ENCODE measurements around the gene MAP3K8. TPM values are rescaled to one million over a fixed set of nuclear protein-coding genes. Genes with fewer than 3 reads are reported as not detected.
"Not testable (repeated sequence)": the region's sequence is repeated elsewhere in the genome, so short reads cannot be mapped to it uniquely, and the experiment has no call there.

MAP3K8 gene
- total RNA-seq, 1 donor from 2014 or later, result 22.0 TPM

- H3K27ac Mint-ChIP-seq, result no peak overlapping the region
- no peak overlapping the region for H3K4me3 Mint-ChIP-seq
- no peak for DNase-seq
- H3K9me3 Mint-ChIP-seq, result no peaks in the 10 kb centered on the region
- intact Hi-C loops (cut with micrococcal nuclease), result no loop called here
- no peaks in the 10 kb centered on the region for H3K36me3 Mint-ChIP-seq (ENCODE audit: low read depth)
- no peaks in the 10 kb centered on the region for H3K27me3 Mint-ChIP-seq
- peaks cover 9% of the 10 kb centered on the region for H3K4me1 Mint-ChIP-seq
Observed at GRCh38 chr10:30411263-30411662, 22.7 kb upstream of the MAP3K8 start.

GRCh38 chr10:30412901-30413300 is 21.1 kb upstream of the MAP3K8 start:
- intact Hi-C loops (cut with micrococcal nuclease), result no loop called here
- peaks cover 15% of the 10 kb centered on the region for H3K4me1 Mint-ChIP-seq
- H3K27ac Mint-ChIP-seq, result no peak overlapping the region
- H3K4me3 Mint-ChIP-seq, result no peak overlapping the region
- no peaks in the 10 kb centered on the region for H3K9me3 Mint-ChIP-seq
- H3K27me3 Mint-ChIP-seq, result no peaks in the 10 kb centered on the region
- DNase-seq, result no peak
- H3K36me3 Mint-ChIP-seq (ENCODE audit: low read depth), result no peaks in the 10 kb centered on the region

- peak; percentile 83 for DNase-seq
- H3K4me1 Mint-ChIP-seq, result peaks cover 25% of the 10 kb centered on the region
- H3K36me3 Mint-ChIP-seq (ENCODE audit: low read depth), result no peaks in the 10 kb centered on the region
- no peaks in the 10 kb centered on the region for H3K27me3 Mint-ChIP-seq
- intact Hi-C loops (cut with micrococcal nuclease), result loop anchor here (1.0 kb wide), 1 partner anchor 120 kb away; no protein-coding TSS in a partner anchor
- H3K27ac Mint-ChIP-seq, result no peak overlapping the region
- no peaks in the 10 kb centered on the region for H3K9me3 Mint-ChIP-seq
- no peak overlapping the region for H3K4me3 Mint-ChIP-seq
Observed at GRCh38 chr10:30413996-30414576, 19.9 kb upstream of the MAP3K8 start.

- no peak for DNase-seq
- intact Hi-C loops (cut with micrococcal nuclease), result no loop called here
- Mint-ChIP-seq H3K9me3 (no peaks in the 10 kb centered on the region), H3K36me3 (ENCODE audit: low read depth) (no peaks in the 10 kb centered on the region), H3K27me3 (no peaks in the 10 kb centered on the region), H3K27ac (no peak overlapping the region), H3K4me3 (no peak overlapping the region), H3K4me1 (peaks cover 36% of the 10 kb centered on the region)
Observed at GRCh38 chr10:30415593-30415992, 18.4 kb upstream of the MAP3K8 start.

- Mint-ChIP-seq H3K27me3 (no peaks in the 10 kb centered on the region), H3K27ac (peak overlapping the region; percentile 32), H3K4me1 (peaks cover 39% of the 10 kb centered on the region), H3K9me3 (no peaks in the 10 kb centered on the region), H3K4me3 (no peak overlapping the region), H3K36me3 (ENCODE audit: low read depth) (no peaks in the 10 kb centered on the region)
- no peak for DNase-seq
- intact Hi-C loops (cut with micrococcal nuclease), result no loop called here
Observed at GRCh38 chr10:30417301-30417700, 16.7 kb upstream of the MAP3K8 start.

- Mint-ChIP-seq H3K4me3 (no peak overlapping the region), H3K27ac (no peak overlapping the region), H3K4me1 (peaks cover 46% of the 10 kb centered on the region), H3K36me3 (ENCODE audit: low read depth) (no peaks in the 10 kb centered on the region), H3K27me3 (no peaks in the 10 kb centered on the region), H3K9me3 (no peaks in the 10 kb centered on the region)
- intact Hi-C loops (cut with micrococcal nuclease), result no loop called here
- no peak for DNase-seq
Observed at GRCh38 chr10:30420266-30420665, 13.7 kb upstream of the MAP3K8 start.

- no peaks in the 10 kb centered on the region for H3K27me3 Mint-ChIP-seq
- no peaks in the 10 kb centered on the region for H3K36me3 Mint-ChIP-seq (ENCODE audit: low read depth)
- H3K9me3 Mint-ChIP-seq, result no peaks in the 10 kb centered on the region
- DNase-seq, result no peak
- intact Hi-C loops (cut with micrococcal nuclease), result no loop called here
- peaks cover 44% of the 10 kb centered on the region for H3K4me1 Mint-ChIP-seq
- peak overlapping the region; percentile 8 for H3K27ac Mint-ChIP-seq
- no peak overlapping the region for H3K4me3 Mint-ChIP-seq
Observed at GRCh38 chr10:30420766-30421165, 13.2 kb upstream of the MAP3K8 start.

GRCh38 chr10:30422151-30422695 is 11.8 kb upstream of the MAP3K8 start:
- Mint-ChIP-seq H3K9me3 (no peaks in the 10 kb centered on the region), H3K36me3 (ENCODE audit: low read depth) (no peaks in the 10 kb centered on the region), H3K4me3 (no peak overlapping the region), H3K4me1 (peaks cover 46% of the 10 kb centered on the region), H3K27ac (no peak overlapping the region), H3K27me3 (no peaks in the 10 kb centered on the region)
- intact Hi-C loops (cut with micrococcal nuclease), result no loop called here
- no peak for DNase-seq

GRCh38 chr10:30422981-30423654 is 10.9 kb upstream of the MAP3K8 start:
- peak overlapping the region; percentile 20 for H3K27ac Mint-ChIP-seq
- intact Hi-C loops (cut with micrococcal nuclease), result no loop called here
- no peaks in the 10 kb centered on the region for H3K27me3 Mint-ChIP-seq
- H3K36me3 Mint-ChIP-seq (ENCODE audit: low read depth), result no peaks in the 10 kb centered on the region
- H3K4me3 Mint-ChIP-seq, result no peak overlapping the region
- no peaks in the 10 kb centered on the region for H3K9me3 Mint-ChIP-seq
- DNase-seq, result no peak
- peaks cover 48% of the 10 kb centered on the region for H3K4me1 Mint-ChIP-seq

GRCh38 chr10:30423655-30424275 is 10.2 kb upstream of the MAP3K8 start:
- H3K27ac Mint-ChIP-seq; H3K4me3 Mint-ChIP-seq; H3K36me3 Mint-ChIP-seq (ENCODE audit: low read depth); DNase-seq; intact Hi-C loops (cut with micrococcal nuclease); H3K9me3 Mint-ChIP-seq; H3K27me3 Mint-ChIP-seq: not testable (repeated sequence)
- peaks cover 48% of the 10 kb centered on the region for H3K4me1 Mint-ChIP-seq

GRCh38 chr10:30425336-30426075 is 8.5 kb upstream of the MAP3K8 start:
- intact Hi-C loops (cut with micrococcal nuclease), result no loop called here

GRCh38 chr10:30430544-30431298 is 3.3 kb upstream of the MAP3K8 start:
- H3K27me3 Mint-ChIP-seq, result no peaks in the 10 kb centered on the region
- no peak for DNase-seq
- H3K4me3 Mint-ChIP-seq, result peak overlapping the region; percentile 62
- no peaks in the 10 kb centered on the region for H3K9me3 Mint-ChIP-seq
- peaks cover 49% of the 10 kb centered on the region for H3K4me1 Mint-ChIP-seq
- intact Hi-C loops (cut with micrococcal nuclease), result loop anchor here (10.0 kb wide), 5 partner anchors 696 to 1756 kb away; partner anchors contain the start of gene BAMBI
- peak overlapping the region; percentile 40 for H3K27ac Mint-ChIP-seq
- peaks cover 3% of the 10 kb centered on the region for H3K36me3 Mint-ChIP-seq (ENCODE audit: low read depth)

More at GRCh38 chr10:30425336-30426075, 8.5 kb upstream of the MAP3K8 start:
- no peak for DNase-seq
- Mint-ChIP-seq H3K4me1 (peaks cover 37% of the 10 kb centered on the region), H3K36me3 (ENCODE audit: low read depth) (no peaks in the 10 kb centered on the region), H3K27ac (no peak overlapping the region), H3K27me3 (no peaks in the 10 kb centered on the region), H3K9me3 (no peaks in the 10 kb centered on the region), H3K4me3 (no peak overlapping the region)

GRCh38 chr10:30431435-30431911 is 2.5 kb upstream of the MAP3K8 start:
- no peaks in the 10 kb centered on the region for H3K27me3 Mint-ChIP-seq
- DNase-seq, result no peak
- H3K27ac Mint-ChIP-seq, result no peak overlapping the region
- intact Hi-C loops (cut with micrococcal nuclease), result loop anchor here (10.0 kb wide), 5 partner anchors 697 to 1757 kb away; partner anchors contain the start of gene BAMBI
- H3K4me1 Mint-ChIP-seq, result peaks cover 50% of the 10 kb centered on the region
- H3K4me3 Mint-ChIP-seq, result peak overlapping the region; percentile 62
- H3K36me3 Mint-ChIP-seq (ENCODE audit: low read depth), result peaks cover 3% of the 10 kb centered on the region
- no peaks in the 10 kb centered on the region for H3K9me3 Mint-ChIP-seq

All from activated CD4-positive, alpha-beta T cell treated with anti-CD3 and anti-CD28 coated beads, Interleukin-2, amount 10 ng/mL, durations not matched to agents 24 days and 14 days (primary cell).